ENCODE data around the gene PRDM16. TPM values are rescaled to one million over a fixed set of nuclear protein-coding genes. Genes with fewer than 3 reads are reported as not detected.

The PRDM16 gene
- total RNA-seq, 1 donor from 2014 or later = 0.79 TPM

DNA sequence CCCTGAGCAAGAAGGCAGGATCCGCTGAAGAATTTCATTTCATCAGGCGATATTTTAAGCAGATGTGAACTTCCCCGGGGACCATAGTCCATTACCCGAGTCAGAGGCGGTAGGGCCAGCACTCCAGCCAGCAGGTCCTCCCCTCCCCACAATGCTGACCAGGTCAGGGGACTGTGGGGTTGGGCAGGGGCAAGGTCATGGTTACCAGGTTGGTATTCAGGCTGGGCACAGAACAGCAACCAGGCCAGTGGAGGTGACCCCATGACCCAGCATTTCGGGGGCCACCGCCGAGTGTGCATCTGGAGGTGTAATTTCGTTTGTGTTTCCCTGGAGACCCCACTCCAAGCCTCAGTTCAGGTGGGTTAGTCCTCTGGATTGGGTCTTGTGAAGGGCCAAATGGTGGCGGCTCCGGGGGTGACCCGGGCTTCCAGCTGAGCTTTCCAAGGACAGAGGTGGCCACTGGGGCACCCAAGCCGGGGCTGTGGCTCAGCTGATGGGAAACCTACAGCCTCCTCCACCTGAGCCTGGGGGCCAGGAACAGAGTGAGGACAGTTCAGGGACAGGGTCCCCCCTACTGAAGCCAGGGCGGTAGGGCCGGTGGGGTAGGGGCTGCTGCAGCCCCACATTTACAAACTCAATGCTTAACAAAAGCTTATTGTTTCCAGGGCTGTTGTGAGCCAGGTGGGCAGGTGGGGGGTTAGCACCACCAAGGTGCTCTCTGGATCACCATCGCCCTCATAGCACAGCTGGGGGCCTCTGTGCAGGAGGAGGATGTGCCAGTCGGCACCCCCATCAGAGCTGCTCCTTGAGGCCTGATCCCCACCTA is 2.8 kb downstream of the PRDM16 start:
- FAIRE-seq (no peak), DNase-seq (ENCODE audit: low read depth) (peak; percentile 12)
- Histone ChIP-seq H3K36me3 (ENCODE audit: control insufficient read depth, insufficient read depth, low read length) (no peaks in the 10 kb centered on the region), H3K27me3 (ENCODE audit: control insufficient read depth, insufficient read depth, low read length) (peaks cover 14% of the 10 kb centered on the region), H3K4me3 (ENCODE audit: low read depth, low read length) (peak overlapping the region; percentile 59)
- TF ChIP-seq, protein P1, sequence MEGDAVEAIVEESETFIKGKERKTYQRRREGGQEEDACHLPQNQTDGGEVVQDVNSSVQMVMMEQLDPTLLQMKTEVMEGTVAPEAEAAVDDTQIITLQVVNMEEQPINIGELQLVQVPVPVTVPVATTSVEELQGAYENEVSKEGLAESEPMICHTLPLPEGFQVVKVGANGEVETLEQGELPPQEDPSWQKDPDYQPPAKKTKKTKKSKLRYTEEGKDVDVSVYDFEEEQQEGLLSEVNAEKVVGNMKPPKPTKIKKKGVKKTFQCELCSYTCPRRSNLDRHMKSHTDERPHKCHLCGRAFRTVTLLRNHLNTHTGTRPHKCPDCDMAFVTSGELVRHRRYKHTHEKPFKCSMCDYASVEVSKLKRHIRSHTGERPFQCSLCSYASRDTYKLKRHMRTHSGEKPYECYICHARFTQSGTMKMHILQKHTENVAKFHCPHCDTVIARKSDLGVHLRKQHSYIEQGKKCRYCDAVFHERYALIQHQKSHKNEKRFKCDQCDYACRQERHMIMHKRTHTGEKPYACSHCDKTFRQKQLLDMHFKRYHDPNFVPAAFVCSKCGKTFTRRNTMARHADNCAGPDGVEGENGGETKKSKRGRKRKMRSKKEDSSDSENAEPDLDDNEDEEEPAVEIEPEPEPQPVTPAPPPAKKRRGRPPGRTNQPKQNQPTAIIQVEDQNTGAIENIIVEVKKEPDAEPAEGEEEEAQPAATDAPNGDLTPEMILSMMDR (IDR thresholded peaks at IDR 0.05; ENCODE audit: insufficient read depth, low read length, severe bottlenecking) = no peak

DNA sequence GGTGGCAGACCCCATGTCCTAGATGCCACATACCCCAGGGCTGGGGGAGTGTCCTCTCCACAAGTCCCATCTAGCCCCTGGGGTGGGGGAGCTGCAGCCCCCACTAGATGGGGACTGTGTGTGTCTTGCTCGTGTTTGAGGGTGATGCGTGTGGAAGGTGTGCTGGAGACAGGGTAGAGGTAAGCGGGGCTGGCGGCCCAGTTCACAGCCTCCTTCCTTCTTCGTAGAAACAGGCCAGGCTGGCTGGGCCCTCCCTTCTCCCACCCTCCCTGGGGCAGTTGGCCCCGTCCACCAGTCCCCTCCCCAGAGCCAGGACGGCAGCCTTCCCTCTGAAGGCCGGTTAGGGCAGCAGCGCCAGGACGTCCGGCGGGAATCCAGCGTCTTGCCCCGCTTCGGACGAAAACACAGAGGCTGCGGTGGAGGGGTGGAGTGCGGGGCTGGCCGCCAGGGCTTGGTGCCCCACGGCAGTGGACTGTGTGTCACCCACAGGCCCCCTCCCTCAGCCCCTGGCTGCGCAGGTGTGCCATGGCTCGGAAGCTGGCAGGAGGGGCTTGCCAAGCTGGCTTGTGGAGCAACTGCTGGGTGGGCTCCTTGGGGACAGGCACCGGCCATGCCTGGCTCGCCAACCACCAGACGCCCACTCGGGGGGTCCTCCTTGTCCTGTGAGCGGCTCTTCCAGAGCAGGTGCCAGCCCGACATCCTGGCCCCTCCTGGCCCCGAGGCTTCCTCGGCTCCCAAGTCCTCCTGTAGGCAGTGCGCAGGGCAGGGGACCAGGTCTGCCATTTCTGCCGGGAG is 3.6 kb downstream of the PRDM16 start:
- TF ChIP-seq, protein P1 (IDR thresholded peaks at IDR 0.05; ENCODE audit: insufficient read depth, low read length, severe bottlenecking) = no peak
- no peak for FAIRE-seq
- no peaks in the 10 kb centered on the region for H3K36me3 ChIP-seq (ENCODE audit: control insufficient read depth, insufficient read depth, low read length)
- H3K27me3 ChIP-seq (ENCODE audit: control insufficient read depth, insufficient read depth, low read length) = peaks cover 8% of the 10 kb centered on the region
- H3K4me3 ChIP-seq (ENCODE audit: low read depth, low read length) = peak overlapping the region; percentile 10
- DNase-seq (ENCODE audit: low read depth) = peak; percentile 9

DNA sequence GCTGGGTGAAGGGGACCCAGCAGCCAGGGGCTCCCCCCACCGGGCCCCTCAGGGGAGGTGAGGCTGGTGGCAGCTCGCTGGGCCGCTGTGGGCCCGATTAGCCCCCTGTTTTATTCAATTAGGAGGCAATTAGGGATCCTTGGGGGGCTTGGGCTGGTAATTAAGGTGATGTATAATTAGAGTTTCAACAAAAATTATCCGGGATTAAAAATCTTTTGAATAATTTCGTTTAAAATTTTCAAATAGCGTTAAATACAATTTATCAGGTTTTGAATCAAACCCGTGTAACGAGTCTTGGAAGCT is 4.1 kb downstream of the PRDM16 start:
- TF ChIP-seq, protein P1 (IDR thresholded peaks at IDR 0.05; ENCODE audit: insufficient read depth, low read length, severe bottlenecking) = no peak
- FAIRE-seq = no peak
- Histone ChIP-seq H3K4me3 (ENCODE audit: low read depth, low read length) (no peak overlapping the region), H3K27me3 (ENCODE audit: control insufficient read depth, insufficient read depth, low read length) (peaks cover 4% of the 10 kb centered on the region), H3K36me3 (ENCODE audit: control insufficient read depth, insufficient read depth, low read length) (no peaks in the 10 kb centered on the region)
- DNase-seq (ENCODE audit: low read depth) = no peak

DNA sequence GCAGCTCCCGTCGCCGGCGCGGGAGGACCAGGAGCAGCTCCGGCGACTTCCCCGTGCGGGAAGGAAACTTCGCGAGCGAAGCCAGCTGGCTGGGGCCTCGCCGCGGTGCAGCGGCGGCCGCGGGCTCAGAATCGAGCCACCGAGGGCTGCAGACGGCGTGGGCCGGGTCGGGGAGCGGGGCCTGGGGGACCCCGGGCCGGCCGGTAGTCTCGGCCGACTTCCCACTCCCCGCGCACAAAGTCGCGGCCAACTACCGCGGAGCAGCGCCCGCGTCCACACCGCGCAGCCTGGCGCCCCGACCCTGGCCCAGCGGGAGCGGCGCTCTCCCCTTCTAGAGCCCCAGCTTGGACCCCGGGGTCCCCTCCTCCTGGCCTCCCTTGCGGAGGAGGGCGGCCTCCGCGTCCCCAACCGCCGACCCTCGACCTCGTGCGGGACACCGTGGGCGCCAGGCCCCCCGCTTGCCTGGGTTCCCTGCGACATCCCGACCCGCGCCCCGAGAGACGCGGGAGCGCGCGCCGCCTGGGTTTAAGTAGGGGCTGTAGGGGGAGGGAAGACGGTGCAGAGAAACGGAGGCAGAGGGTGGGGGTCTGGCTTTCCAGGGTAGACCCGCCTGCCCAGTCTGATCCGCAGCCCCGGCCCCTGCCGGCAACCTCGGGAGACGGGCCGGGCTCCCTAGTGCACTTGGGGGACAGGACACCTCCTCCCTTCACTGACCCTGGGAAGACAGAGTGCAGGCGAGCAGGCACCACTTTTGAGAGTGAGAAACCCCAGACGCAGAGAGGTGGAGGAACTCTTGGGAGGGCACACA is 4.7 kb downstream of the PRDM16 start:
- Histone ChIP-seq H3K36me3 (ENCODE audit: control insufficient read depth, insufficient read depth, low read length) (no peaks in the 10 kb centered on the region), H3K27me3 (ENCODE audit: control insufficient read depth, insufficient read depth, low read length) (peaks cover 4% of the 10 kb centered on the region), H3K4me3 (ENCODE audit: low read depth, low read length) (peak overlapping the region; percentile 26)
- no peak for DNase-seq (ENCODE audit: low read depth)
- no peak for FAIRE-seq
- TF ChIP-seq, protein P1 (IDR thresholded peaks at IDR 0.05; ENCODE audit: insufficient read depth, low read length, severe bottlenecking) = no peak

DNA sequence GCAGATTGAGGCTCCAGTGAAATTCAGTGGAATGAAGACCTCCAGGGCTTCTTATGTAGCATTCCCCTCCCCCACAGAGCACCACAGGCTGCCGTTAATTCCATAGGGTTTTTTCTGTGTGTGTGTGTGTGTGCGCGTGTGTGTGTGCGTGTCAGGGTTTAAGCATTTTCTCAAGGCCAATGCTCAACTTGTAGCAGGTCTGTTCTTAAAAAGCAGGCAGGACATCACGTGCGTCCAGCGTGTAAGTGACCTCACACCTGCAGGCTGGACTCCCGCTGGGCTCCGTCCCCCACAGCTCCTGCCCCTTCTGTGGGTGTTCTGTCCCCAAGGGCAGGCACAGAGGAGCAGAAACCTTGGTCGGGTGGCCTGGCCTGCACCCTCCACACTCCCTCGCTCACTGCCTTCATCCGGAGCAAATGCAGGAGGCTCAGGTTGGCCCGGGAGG is 5.3 kb downstream of the PRDM16 start:
- H3K27me3 ChIP-seq (ENCODE audit: control insufficient read depth, insufficient read depth, low read length) = peaks cover 4% of the 10 kb centered on the region
- TF ChIP-seq, protein P1 (IDR thresholded peaks at IDR 0.05; ENCODE audit: insufficient read depth, low read length, severe bottlenecking) = no peak
- H3K4me3 ChIP-seq (ENCODE audit: low read depth, low read length) = no peak overlapping the region
- DNase-seq (ENCODE audit: low read depth) (no peak), FAIRE-seq (no peak)
- no peaks in the 10 kb centered on the region for H3K36me3 ChIP-seq (ENCODE audit: control insufficient read depth, insufficient read depth, low read length)

All from bronchial epithelial cell (primary cell).